K562 (cell line): ENCODE data around the gene IL21. TPM values are rescaled to one million over a fixed set of nuclear protein-coding genes. Genes with fewer than 3 reads are reported as not detected.
A peak's percentile ranks its signal among the peaks of the same experiment; 100 is the strongest.

Experiments used
- ARID3B ChIP-seq: fragments of 250-450 bp; sonication (Bioruptor Pico); IDR thresholded peaks from 2 replicates; pipeline ENCODE4 v1.4.0; 2020; ENCODE audit warnings: borderline replicate concordance
- ARNT ChIP-seq, 2 experiments: fragments of 450-650 bp; IDR thresholded peaks; 2 replicates each; pipeline ENCODE4 v1.6.1; 2016; ENCODE audit warnings: mild to moderate bottlenecking in 1 of 2
- BMI1 ChIP-seq: fragments of 150-350 bp; IDR thresholded peaks from 2 replicates; pipeline ENCODE4 v1.6.1; 2014; ENCODE audit warnings: low read length
- CHD1 ChIP-seq: fragments of 200-600 bp; sonication (generic); IDR thresholded peaks from one replicate; pipeline ENCODE4 v1.6.1; 2012; ENCODE audit warnings: mild to moderate bottlenecking, moderate library complexity, low read length, inconsistent platforms
- HBP1 ChIP-seq: fragments of 450-650 bp; formaldehyde crosslinking; IDR thresholded peaks from 2 replicates; pipeline ENCODE4 v1.4.0; 2022; ENCODE audit warnings: missing genetic modification characterization
- HEY1 ChIP-seq: fragments of 250-450 bp; sonication (Bioruptor Pico); IDR thresholded peaks from 2 replicates; pipeline ENCODE4 v1.5.0; 2020; ENCODE audit warnings: mild to moderate bottlenecking, moderate library complexity, borderline replicate concordance
- KLF6 ChIP-seq: fragments of 250-450 bp; sonication (Bioruptor Pico); IDR thresholded peaks from 2 replicates; pipeline ENCODE4 v1.4.0; 2020; ENCODE audit warnings: mild to moderate bottlenecking, moderate library complexity, borderline replicate concordance
- MED1 ChIP-seq: sonication (generic); formaldehyde crosslinking; IDR thresholded peaks from 2 replicates; pipeline ENCODE4 v1.8.1; 2023; ENCODE audit warnings: missing genetic modification reagents, borderline replicate concordance
- NCOA4 ChIP-seq: fragments of 450-650 bp; IDR thresholded peaks from 2 replicates; pipeline ENCODE4 v1.6.1; 2018; ENCODE audit warnings: mild to moderate bottlenecking; ENCODE audit not compliant: partially characterized antibody
- NFRKB ChIP-seq: fragments of 450-650 bp; IDR thresholded peaks from 2 replicates; pipeline ENCODE4 v1.6.1; 2016; ENCODE audit warnings: low read depth
- NKRF ChIP-seq: fragments of 450-650 bp; IDR thresholded peaks from 2 replicates; pipeline ENCODE4 v1.6.1; 2016; ENCODE audit warnings: borderline replicate concordance
- NR4A1 ChIP-seq, 2 experiments: fragments of 250-450 bp in 1 of 2; fragments of 450-650 bp in 1 of 2; sonication (Bioruptor Pico) in 1 of 2; IDR thresholded peaks; 2 replicates each; pipeline versions ENCODE4 v1.4.0 to v1.6.1; 2016 to 2020; ENCODE audit warnings: mild to moderate bottlenecking in 2 of 2, missing compliant biosample characterization in 1 of 2, missing genetic modification characterization in 1 of 2, moderate library complexity in 1 of 2
- PRPF4 ChIP-seq: fragments of 200-400 bp; formaldehyde crosslinking; IDR thresholded peaks from one replicate; pipeline ENCODE4 v1.6.1; 2017; ENCODE audit warnings: low read length, low read depth, mild to moderate bottlenecking; ENCODE audit not compliant: insufficient read depth, poor library complexity, severe bottlenecking
- RBM39 ChIP-seq: fragments of 200-400 bp; formaldehyde crosslinking; optimal IDR thresholded peaks from 2 replicates; pipeline ENCODE3; 2018; ENCODE audit warnings: low read depth, low read length
- RUNX1 ChIP-seq: sonication (generic); IDR thresholded peaks from 2 replicates; pipeline ENCODE4 v1.6.1; 2016; ENCODE audit warnings: antibody characterized with exemption, low read depth
- ZBED1 ChIP-seq: IDR thresholded peaks from 2 replicates; pipeline ENCODE4 v1.6.1; 2014
- ZBTB12 ChIP-seq: fragments of 250-450 bp; sonication (Bioruptor Pico); IDR thresholded peaks from 2 replicates; pipeline ENCODE4 v1.4.0; 2020
- ZBTB26 ChIP-seq: fragments of 450-650 bp; formaldehyde crosslinking; IDR thresholded peaks from 2 replicates; pipeline ENCODE4 v1.4.0; 2022; ENCODE audit warnings: missing genetic modification characterization
- ZNF146 ChIP-seq: IDR thresholded peaks from one replicate; pipeline ENCODE4 v1.6.1; 2018; ENCODE audit warnings: missing compliant biosample characterization; ENCODE audit not compliant: unreplicated experiment
- ZNF316 ChIP-seq: fragments of 450-650 bp; IDR thresholded peaks from 2 replicates; pipeline ENCODE4 v1.6.1; 2016
- ZZZ3 ChIP-seq: fragments of 450-650 bp; IDR thresholded peaks from 2 replicates; pipeline ENCODE4 v1.6.1; 2016; ENCODE audit warnings: antibody characterized with exemption, mild to moderate bottlenecking, moderate library complexity
- polyA plus RNA-seq, 8 experiments: library from polyadenylated mRNA; depleted of rRNA in 4 of 8; stranded (reverse) in 5 of 8; unstranded in 3 of 8; fragments of >200 nt; fragmentation: Nextera tagmentation in 2 of 8; fragmentation: Illumina TruSeq in 1 of 8; extraction: Ambion mirVana in 2 of 8; extraction: Trizol in 1 of 8; gene quantifications; 2 replicates each; pipeline versions ENCODE4 v1.2.1 to v1.2.3, GENCODE V29; 2011 to 2014; ENCODE audit warnings: inconsistent platforms in 1 of 8, missing spikeins in 1 of 8
- total RNA-seq, 7 experiments: library from RNA; depleted of rRNA in 6 of 7; stranded (reverse); fragments of >200 nt in 6 of 7; fragmentation: Illumina TruSeq in 2 of 7; extraction: Trizol in 2 of 7; gene quantifications; 2 replicates each; pipeline versions ENCODE4 v1.2.1 to v1.2.3, GENCODE V29; 2011 to 2021; ENCODE audit warnings: low replicate concordance in 1 of 7

IL21 gene
- total and polyA plus RNA-seq, 9 of the 15 experiments (the other 6 are each of a cell fraction or from before 2014, with no cell fraction given): not detected

GRCh38 chr4:122602277-122603142 is 18.4 kb downstream of the IL21 start (continued):
- no peak for TF ChIP-seq ZBTB26 (CRISPR knock-in tag)
- no peak for TF ChIP-seq ZBTB12 (CRISPR knock-in tag)
- no peak for TF ChIP-seq MED1 (CRISPR knock-in tag)
- TF ChIP-seq NCOA4: no peak
- no peak for TF ChIP-seq KLF6
- no peak for TF ChIP-seq ARID3B
- no peak for TF ChIP-seq RBM39
- TF ChIP-seq NKRF: no peak
- no peak for TF ChIP-seq HBP1
- no peak for TF ChIP-seq CHD1
- no peak; the same call in 1 of the 2 replicates for TF ChIP-seq NFRKB
- no peak for TF ChIP-seq BMI1
- TF ChIP-seq ZBED1: no peak
- no peak for TF ChIP-seq PRPF4
- TF ChIP-seq ZNF316: no peak
- no peak for TF ChIP-seq HEY1
- no peak for TF ChIP-seq ZNF146 (CRISPR knock-in tag)
- TF ChIP-seq RUNX1: no peak
- TF ChIP-seq ZZZ3: no peak
- no peak for TF ChIP-seq NR4A1 (CRISPR knock-in tag; IDR thresholded peaks at IDR 0.05)
- peak; percentile 73; the same call in 1 of the 2 replicates for TF ChIP-seq NR4A1 (tag; IDR thresholded peaks at IDR 0.05)
- no peak for TF ChIP-seq ARNT (IDR thresholded peaks at IDR 0.05)
